Amygdala (tissue), 56 donors: ENCODE results near the gene SLC8B1.

Source experiments
- DNase-seq, 56 donors: peaks; one replicate each; lab custom pipeline; 2025; lab: John Stamatoyannopoulos, UW

The SLC8B1 gene

DNA sequence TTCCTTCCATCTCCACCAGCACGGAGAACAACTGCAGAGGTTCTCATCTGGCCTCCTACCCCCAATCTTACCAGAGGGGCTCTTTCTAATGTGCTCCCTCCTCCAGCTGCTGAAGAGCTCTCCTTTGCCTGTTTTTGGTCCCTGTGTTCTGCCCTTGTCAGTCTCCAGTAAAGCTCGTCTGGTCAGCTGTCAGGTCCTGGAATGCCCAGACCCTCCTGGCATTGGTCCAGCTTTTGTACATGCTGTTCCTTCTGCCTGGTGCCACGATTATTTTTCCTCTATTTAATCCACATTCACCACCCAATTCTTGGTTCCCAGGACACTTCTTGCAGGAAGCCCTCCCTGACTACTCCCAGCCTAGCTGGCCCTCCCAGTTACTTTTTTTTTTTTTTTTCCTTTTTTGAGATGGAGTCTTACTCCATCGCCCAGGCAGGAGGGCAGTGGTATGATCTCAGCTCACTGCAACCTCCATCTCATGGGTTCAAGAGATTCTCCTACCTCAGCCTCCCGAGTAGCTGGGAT, 6.5 kb downstream of the SLC8B1 start:
- DNase-seq: no peak

- no peak for DNase-seq
Observed at GRCh38 chr12:113326775-113327395, 8.0 kb downstream of the SLC8B1 start.

DNA sequence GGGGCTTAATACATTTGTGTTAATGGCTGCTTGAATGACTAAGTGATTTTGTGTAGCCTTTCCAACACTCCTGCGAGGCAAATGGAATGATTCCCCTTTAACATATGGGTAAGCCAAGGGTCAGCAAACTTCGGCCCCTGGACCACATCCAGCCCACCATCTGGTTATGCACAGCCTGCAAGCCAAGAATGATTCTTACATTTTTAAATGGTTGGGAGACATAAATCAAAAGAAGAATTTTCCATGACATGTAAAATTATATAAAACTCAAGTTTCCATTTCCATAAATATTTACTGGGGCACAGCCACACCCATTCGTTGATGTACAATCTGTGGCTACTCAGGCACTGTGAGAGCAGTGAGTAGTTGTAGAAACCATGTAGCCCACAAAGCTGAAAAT, 9.0 kb downstream of the SLC8B1 start:
- DNase-seq: no peak

- DNase-seq: no peak
Observed at GRCh38 chr12:113322343-113322742, 12.6 kb downstream of the SLC8B1 start.

DNA sequence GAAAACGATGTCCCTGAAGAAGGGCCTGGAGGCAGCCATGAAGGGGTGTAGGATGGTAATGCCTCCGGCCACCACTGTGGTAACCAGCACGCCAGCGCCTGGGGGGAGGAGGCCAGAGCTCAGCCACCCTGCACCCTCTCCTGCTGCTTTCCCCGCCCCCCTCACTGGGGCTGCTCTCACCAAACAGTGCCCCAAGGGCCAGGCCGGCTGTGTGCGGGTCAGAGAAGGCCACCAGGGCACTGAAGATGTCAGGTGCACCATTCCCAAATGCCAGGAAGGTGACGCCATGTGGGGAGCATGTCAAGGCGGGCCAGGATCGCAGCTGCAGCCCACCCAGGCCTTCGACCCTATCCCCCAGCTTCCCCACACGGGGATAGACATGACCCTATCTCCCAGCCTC, 14.5 kb downstream of the SLC8B1 start:
- no peak for DNase-seq

- DNase-seq: no peak
Observed at GRCh38 chr12:113318900-113319628, 15.8 kb downstream of the SLC8B1 start.

- DNase-seq: no peak
Observed at GRCh38 chr12:113318046-113318656, 16.8 kb downstream of the SLC8B1 start.

- no peak for DNase-seq
Observed at GRCh38 chr12:113317122-113317521, 17.8 kb downstream of the SLC8B1 start.

- DNase-seq: no peak
Observed at GRCh38 chr12:113316155-113316554, 18.8 kb downstream of the SLC8B1 start.

- no peak for DNase-seq
Observed at GRCh38 chr12:113315358-113315757, 19.6 kb downstream of the SLC8B1 start.

DNA sequence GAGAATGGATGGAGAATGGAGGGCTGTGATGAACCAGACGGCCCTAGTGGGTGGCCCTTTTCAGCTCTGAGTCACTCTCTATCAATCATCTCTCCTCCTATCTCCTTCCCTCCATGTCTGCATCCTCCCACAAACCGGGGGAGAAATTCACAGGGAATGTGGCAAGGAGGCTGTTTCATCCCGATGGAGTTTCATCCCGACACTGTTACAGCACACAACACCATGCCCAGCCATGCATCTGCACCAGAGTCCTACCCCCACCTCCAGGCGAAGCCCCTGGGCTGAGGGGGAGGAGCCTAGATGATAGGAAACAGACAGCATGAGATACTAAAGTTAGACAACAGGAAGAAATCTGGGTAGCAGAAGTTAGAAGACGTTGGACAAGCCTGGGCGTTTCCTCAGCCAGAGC, 20.8 kb downstream of the SLC8B1 start:
- DNase-seq: no peak

DNA sequence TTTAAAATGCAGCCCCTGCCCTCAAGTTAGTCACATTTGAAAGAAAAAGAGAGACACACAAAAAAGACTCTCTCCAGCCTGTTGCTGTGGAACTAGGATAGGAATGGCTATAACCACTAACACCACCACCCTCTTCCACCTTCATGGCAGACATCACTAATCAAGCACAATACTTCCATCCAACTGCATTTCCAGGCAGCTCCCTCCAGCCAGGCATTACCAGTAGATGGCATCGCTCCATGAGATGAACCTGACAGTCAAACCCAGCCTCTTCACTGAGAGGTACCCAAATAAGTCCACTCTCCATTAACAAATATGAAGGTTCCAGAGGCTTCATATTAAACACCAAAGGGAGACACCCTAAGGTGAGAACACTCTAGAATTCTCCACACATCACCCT, 24.4 kb downstream of the SLC8B1 start:
- no peak for DNase-seq

DNA sequence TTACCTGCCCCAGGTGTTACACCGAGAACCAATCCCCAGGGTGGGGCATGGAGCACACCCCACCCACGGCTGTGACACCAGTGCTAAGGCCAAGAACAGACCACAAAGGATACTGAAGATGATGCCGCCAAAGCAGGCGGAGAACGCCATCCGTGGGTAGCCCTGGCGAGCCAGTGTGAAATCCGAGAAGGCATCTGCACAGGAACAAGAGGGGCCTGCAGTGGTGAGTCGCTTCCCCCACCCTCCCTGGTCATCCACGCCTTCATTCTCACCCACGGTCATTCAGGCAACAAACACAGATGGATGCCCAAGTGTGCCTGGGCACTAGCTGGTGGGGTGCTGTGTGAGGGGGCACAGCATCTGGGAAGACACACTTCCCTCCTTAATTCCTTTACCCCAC, 28.5 kb downstream of the SLC8B1 start:
- DNase-seq: no peak

DNA sequence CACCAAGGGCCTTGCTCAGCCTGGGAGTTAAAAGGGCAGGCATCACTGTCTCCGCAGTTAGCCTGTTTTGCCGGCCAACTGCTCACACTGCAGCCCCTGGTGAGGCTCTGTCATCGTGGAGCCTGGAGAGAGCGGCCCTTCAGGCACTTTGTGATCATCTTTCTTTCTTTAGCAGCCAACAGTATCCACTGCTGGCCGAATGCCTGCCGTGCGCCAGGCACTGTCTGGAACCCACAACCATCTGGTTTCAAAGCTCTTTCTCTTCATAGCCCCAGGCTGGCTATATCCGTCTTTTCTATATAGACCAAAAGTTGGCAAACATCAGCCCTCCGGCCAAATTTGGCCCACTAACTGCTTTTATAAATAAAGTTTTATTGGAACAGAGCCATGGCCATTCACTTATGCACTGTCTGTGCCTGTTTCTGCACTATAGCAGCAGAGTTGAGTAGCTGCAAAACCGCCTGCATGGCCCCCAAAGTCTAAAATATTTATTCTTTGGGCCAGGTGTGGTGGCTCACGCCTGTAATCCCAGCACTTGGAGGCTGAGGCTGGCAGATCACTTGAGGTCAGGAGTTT, 29.5 kb downstream of the SLC8B1 start:
- DNase-seq: peak in 2 of 56 donors; percentile 16 to 22

- DNase-seq: no peak
Observed at GRCh38 chr12:113302886-113303640, 31.8 kb downstream of the SLC8B1 start.

- DNase-seq: peak in 1 of 56 donors; percentile 18
Observed at GRCh38 chr12:113302466-113302865, 32.4 kb downstream of the SLC8B1 start.

DNA sequence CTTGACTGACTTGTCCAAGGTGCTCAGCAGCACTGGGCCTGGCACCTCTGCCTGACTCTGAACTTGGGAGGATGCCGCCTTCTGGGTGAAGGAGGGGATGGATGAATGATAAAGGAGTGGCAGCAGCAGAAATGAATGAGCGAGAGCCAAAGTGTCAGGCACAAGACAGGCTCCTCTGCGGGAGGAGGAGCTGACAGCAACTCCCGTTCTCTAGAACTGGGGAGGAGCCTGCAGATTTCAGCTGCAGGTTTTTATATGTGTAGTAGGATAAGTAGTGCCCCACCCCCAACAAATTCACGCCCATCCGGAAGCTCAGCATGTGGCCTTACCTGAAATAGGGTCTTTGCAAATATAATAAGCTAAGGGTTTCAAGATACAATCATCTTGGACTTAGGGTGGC, 33.1 kb downstream of the SLC8B1 start:
- DNase-seq: no peak

- peak in 24 of 56 donors; percentile 13 to 80 (median 42) for DNase-seq
Observed at GRCh38 chr12:113299619-113300237, 35.2 kb downstream of the SLC8B1 start.

DNA sequence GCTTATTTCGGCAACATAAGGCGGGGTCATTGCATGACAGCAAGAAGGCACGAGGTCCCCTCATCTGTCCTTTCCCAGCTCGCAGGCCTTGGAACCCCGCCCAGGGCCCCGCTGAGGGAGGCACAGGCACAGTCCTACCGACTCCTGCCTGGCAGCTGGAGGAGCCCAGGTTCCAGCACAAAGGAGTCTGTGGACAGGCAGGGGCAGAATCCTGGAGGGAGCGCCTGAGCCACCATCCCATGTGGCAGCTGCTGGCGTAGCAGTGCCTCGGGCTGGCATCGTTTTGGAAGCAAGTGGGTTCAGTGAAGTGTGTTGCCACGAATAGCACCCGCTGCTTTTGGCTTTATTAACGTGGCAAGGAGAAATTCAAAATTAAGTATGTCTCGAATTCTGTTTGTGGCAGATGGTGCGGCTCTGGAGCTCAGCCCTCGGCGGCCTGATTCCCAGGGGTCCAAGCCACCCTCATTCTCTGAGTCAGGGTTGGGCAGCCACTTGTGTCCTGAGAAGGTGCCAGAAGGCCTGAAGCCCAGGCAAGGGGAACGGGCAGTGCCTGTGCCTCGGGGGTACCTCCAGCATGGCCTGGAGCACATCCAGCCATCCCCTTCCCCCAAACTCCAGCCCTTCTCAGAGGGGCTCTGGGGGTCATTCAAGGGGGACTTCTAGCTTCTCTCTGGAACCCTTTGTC, 35.9 kb downstream of the SLC8B1 start:
- peak in 47 of 56 donors; percentile 8 to 83 (median 48) for DNase-seq

DNA sequence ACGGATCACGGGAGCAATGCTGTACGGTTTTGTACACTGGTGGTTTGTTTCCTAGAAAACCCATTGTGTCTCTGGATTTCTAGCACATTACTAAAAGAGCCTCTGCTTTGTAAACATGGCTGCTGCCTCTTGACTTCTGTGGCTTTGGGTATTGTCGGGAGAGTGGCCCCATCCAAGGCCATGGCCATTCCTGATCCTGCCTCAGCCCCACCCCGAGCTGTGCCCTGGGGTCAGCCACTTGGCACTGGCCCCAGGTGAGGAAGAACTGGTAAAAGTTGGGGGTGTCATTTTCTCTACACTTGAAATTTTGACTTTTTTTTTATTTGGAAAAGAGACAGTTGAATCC, 36.5 kb downstream of the SLC8B1 start:
- DNase-seq: peak in 1 of 56 donors; percentile 50
